GM12878 (cell line): ENCODE data around the gene TMEM30A. TPM values are rescaled to one million over a fixed set of nuclear protein-coding genes. Genes with fewer than 3 reads are reported as not detected.

Experiments
- ATAC-seq: fragments of 200-7000 bp; cut with Tn5 transposase; 3 replicates; pipeline ENCODE4 v1.9.1; 2020; ENCODE audit warnings: mild to moderate bottlenecking, moderate library complexity
- BruUV-seq: library from RNA; stranded (reverse); fragments of 400-500 nt; replicated peaks from 2 replicates; lab custom pipeline; 2021; lab: Mats Ljungman, UMichigan
- CTCF ChIA-PET: fragments of 300-600 bp; sonication (Branson Sonifier 250); formaldehyde crosslinking; extraction: SDS; loops from one replicate; lab custom pipeline; 2021; ENCODE audit warnings: inconsistent platforms; lab: Yijun Ruan, JAX
- POLR2A ChIA-PET: fragments of 350-600 bp; formaldehyde crosslinking; extraction: SDS; loops from one replicate; lab custom pipeline; 2021; ENCODE audit warnings: inconsistent platforms; lab: Charles Lee
- RAD21 ChIA-PET: fragments of 300-600 bp; sonication (Branson Sonifier 250); formaldehyde crosslinking; loops from one replicate; lab custom pipeline; 2023; ENCODE audit warnings: antibody characterized with exemption; ENCODE audit not compliant: unreplicated experiment; lab: Charles Lee
- SMC1A ChIA-PET: fragments of 300-600 bp; sonication (Branson Sonifier 250); formaldehyde crosslinking; loops from one replicate; lab custom pipeline; 2023; ENCODE audit not compliant: unreplicated experiment, uncharacterized antibody; lab: Charles Lee
- DNase-seq: peaks from one replicate; pipeline ENCODE4 v3.0.0-alpha.2; 2011; ENCODE audit warnings: low read depth, low spot score
- FAIRE-seq: peaks from 3 replicates; lab custom pipeline; 2011; peaks lifted over from hg19 to GRCh38; lab: Jason Lieb, UNC
- H2AFZ ChIP-seq: 2 replicates; pipeline ENCODE4 v1.6.0; 2011; ENCODE audit warnings: low read depth, low read length, control low read depth; ENCODE audit not compliant: control insufficient read depth
- H3K27ac ChIP-seq: 2 replicates; pipeline ENCODE4 v1.5.1; 2011; ENCODE audit warnings: control low read depth; ENCODE audit not compliant: control insufficient read depth, insufficient read depth
- H3K27me3 ChIP-seq, 2 experiments: replicated peaks in 1 of 2; 2 replicates each; pipeline versions ENCODE4 v1.6.0 to v1.6.1; 2011; ENCODE audit warnings: low read length in 1 of 2; ENCODE audit not compliant: control insufficient read depth in 2 of 2, insufficient read depth in 2 of 2
- H3K36me3 ChIP-seq, 2 experiments: 2 replicates each; pipeline ENCODE4 v1.5.1; 2011; ENCODE audit warnings: low read length in 1 of 2; ENCODE audit not compliant: control insufficient read depth in 2 of 2, insufficient read depth in 2 of 2
- H3K4me1 ChIP-seq: 2 replicates; pipeline ENCODE4 v1.6.1; 2011; ENCODE audit warnings: mild to moderate bottlenecking, low read length, moderate library complexity, mixed read lengths; ENCODE audit not compliant: control insufficient read depth, insufficient read depth
- H3K4me2 ChIP-seq: 2 replicates; pipeline ENCODE4 v1.6.0; 2011; ENCODE audit warnings: control low read depth; ENCODE audit not compliant: control insufficient read depth, insufficient read depth
- H3K4me3 ChIP-seq: fragments of 200-600 bp; sonication (generic); 2 replicates; pipeline ENCODE4 v1.5.1; 2016
- H3K79me2 ChIP-seq: 2 replicates; pipeline ENCODE4 v1.6.0; 2011; ENCODE audit warnings: low read length; ENCODE audit not compliant: control insufficient read depth, insufficient read depth
- H3K9ac ChIP-seq: 2 replicates; pipeline ENCODE4 v1.8.0; 2011; ENCODE audit warnings: low read length, control low read depth, mixed read lengths; ENCODE audit not compliant: control insufficient read depth, insufficient read depth
- H3K9me3 ChIP-seq: replicated peaks from 3 replicates; pipeline ENCODE4 v1.5.1; 2011; ENCODE audit warnings: mild to moderate bottlenecking, low read length; ENCODE audit not compliant: control insufficient read depth, insufficient read depth
- H4K20me1 ChIP-seq: 2 replicates; pipeline ENCODE4 v1.6.0; 2011; ENCODE audit not compliant: control insufficient read depth, insufficient read depth
- BRCA1 ChIP-seq: IDR thresholded peaks from 2 replicates; pipeline ENCODE4 v1.6.1; 2011; ENCODE audit warnings: low read depth, low read length, improper control_type of control experiment
- EGR1 ChIP-seq, 2 experiments: IDR thresholded peaks; 1 replicate in 1 of 2; 2 replicates in 1 of 2; pipeline ENCODE4 v1.6.1; 2011 to 2012; ENCODE audit warnings: low read depth in 2 of 2, low read length in 2 of 2, borderline replicate concordance in 1 of 2, mild to moderate bottlenecking in 1 of 2, moderate library complexity in 1 of 2
- HDGF ChIP-seq: fragments of 450-650 bp; IDR thresholded peaks from 2 replicates; pipeline ENCODE4 v1.6.1; 2016; ENCODE audit warnings: antibody characterized with exemption
- IKZF1 ChIP-seq: fragments of 450-650 bp; conservative IDR thresholded peaks from 2 replicates; pipeline ENCODE4 v1.6.1; 2017; ENCODE audit warnings: antibody characterized with exemption, mild to moderate bottlenecking
- KAT2A ChIP-seq: conservative IDR thresholded peaks from 2 replicates; pipeline ENCODE4 v1.6.1; 2011; ENCODE audit warnings: low read depth, low read length; ENCODE audit not compliant: control insufficient read depth
- NRF1 ChIP-seq: conservative IDR thresholded peaks from 2 replicates; pipeline ENCODE4 v1.6.1; 2011; ENCODE audit warnings: mild to moderate bottlenecking, low read depth, low read length, improper control_type of control experiment
- RCOR1 ChIP-seq: conservative IDR thresholded peaks from 2 replicates; pipeline ENCODE4 v1.6.1; 2012; ENCODE audit warnings: low read depth, low read length, improper control_type of control experiment
- SIN3A ChIP-seq: IDR thresholded peaks from 2 replicates; pipeline ENCODE4 v1.6.1; 2012; ENCODE audit warnings: low read depth, low read length, improper control_type of control experiment
- SREBF1 ChIP-seq: IDR thresholded peaks from 2 replicates; pipeline ENCODE4 v1.6.1; 2012; ENCODE audit warnings: mild to moderate bottlenecking, low read length
- ZNF24 ChIP-seq: fragments of 450-650 bp; IDR thresholded peaks from 2 replicates; pipeline ENCODE4 v1.6.1; 2017; ENCODE audit warnings: antibody characterized with exemption, mild to moderate bottlenecking
- WGBS: methylation state at CpG from one replicate; pipeline ENCODE4 v1.1.6; 2016; ENCODE audit warnings: low lambda C conversion rate; ENCODE audit not compliant: insufficient replicate concordance, insufficient coverage; ENCODE audit errors: missing lambda C conversion rate; 5-methylcytosine and 5-hydroxymethylcytosine counted together
- in situ Hi-C: fragments of 300-500 bp; cut with MboI; formaldehyde crosslinking; loops from 9 replicates; pipeline ENCODE4 v1.14.3; 2018; ENCODE audit warnings: mixed read lengths
- intact Hi-C: fragments of 100-400 bp; cut with micrococcal nuclease; formaldehyde crosslinking; loops from one replicate; pipeline ENCODE4 v1.14.2; 2022; ENCODE audit not compliant: unreplicated experiment
- polyA plus RNA-seq, 11 experiments: library from polyadenylated mRNA; depleted of rRNA in 4 of 11; unstranded in 6 of 11; stranded (reverse) in 5 of 11; fragments of >200 nt; fragmentation: Nextera tagmentation in 4 of 11; fragmentation: Illumina TruSeq in 1 of 11; extraction: Ambion mirVana in 4 of 11; extraction: Trizol in 1 of 11; gene quantifications; 1 replicate in 1 of 11; 2 replicates in 10 of 11; pipeline versions ENCODE4 v1.2.1 to v1.2.3, GENCODE V29; 2011 to 2016; ENCODE audit warnings: inconsistent platforms in 2 of 11, missing spikeins in 2 of 11, low read depth in 1 of 11
- total RNA-seq, 4 experiments: library from RNA; depleted of rRNA in 3 of 4; stranded (reverse); fragments of >200 nt in 3 of 4; fragmentation: Illumina TruSeq in 1 of 4; extraction: Trizol in 1 of 4; gene quantifications; 2 replicates each; pipeline versions ENCODE4 v1.2.1 to v1.2.3, GENCODE V29; 2013 to 2021
- TF ChIP-seq, protein P1 (sequence below): IDR thresholded peaks from 2 replicates; pipeline ENCODE4 v1.6.1; 2012; ENCODE audit warnings: low read depth, low read length, improper control_type of control experiment
- TF ChIP-seq, protein P2 (sequence below): fragments of 450-650 bp; IDR thresholded peaks from 2 replicates; pipeline ENCODE4 v1.6.1; 2017; ENCODE audit warnings: mild to moderate bottlenecking, low read depth, inconsistent platforms; ENCODE audit not compliant: poor library complexity, severe bottlenecking

TMEM30A gene
- total and polyA plus RNA-seq, 10 of the 15 experiments (the other 5 are each of a cell fraction or from before 2014, with no cell fraction given): 11.9 to 61.6 (median 43.2) TPM

DNA sequence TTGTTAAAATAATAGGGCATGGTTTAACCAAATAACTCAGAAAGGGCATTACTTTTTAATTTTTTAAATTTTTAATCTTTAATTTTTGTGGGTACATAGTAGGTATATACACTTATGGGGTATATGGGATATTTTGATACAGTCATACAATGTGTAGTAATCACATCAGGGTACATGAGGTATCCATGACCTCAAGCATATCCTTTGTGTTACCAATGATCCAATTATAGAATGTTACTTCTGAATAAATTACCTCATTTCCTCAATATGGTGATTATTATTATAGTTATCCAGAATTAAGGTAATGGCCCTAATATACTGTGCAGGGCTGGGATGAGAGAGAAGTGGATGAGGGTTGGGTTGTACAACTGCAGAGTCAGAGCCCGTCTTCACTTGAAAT is 45.1 kb upstream of the TMEM30A start:
- Histone ChIP-seq H3K4me3 (no peak overlapping the region), H3K4me2 (no peak overlapping the region), H3K79me2 (no peaks in the 10 kb centered on the region), H4K20me1 (no peaks in the 10 kb centered on the region), H3K9me3 (no peaks in the 10 kb centered on the region), H3K27me3 (no peaks in the 10 kb centered on the region; a peak in 1 of 4 replicates), H2AFZ (no peak overlapping the region), H3K27ac (no peak overlapping the region), H3K9ac (no peak overlapping the region)
- WGBS: 79% methylated on average over 1 of the region's 1 CpG
- intact Hi-C loops: no loop called here
- ChIA-PET POLR2A (interaction anchor here (0.8 kb wide), 1 partner anchor 19 kb away, joined by 6 read pairs; no protein-coding TSS in a partner anchor), SMC1A (interaction anchor here (1.0 to 1.2 kb wide), 3 partner anchors 8 to 116 kb away, joined by 3 read pairs; no protein-coding TSS in a partner anchor), RAD21 (no interaction called here)
- FAIRE-seq (no peak), ATAC-seq (no peak)
- BruUV-seq: no TSS peak
- in situ Hi-C loops: no loop called here
- TF ChIP-seq NRF1 (no peak), HDGF (no peak)
- TF ChIP-seq, all 136 proteins: peak for 0
- CTCF ChIA-PET: interaction anchor here (1.0 to 2.0 kb wide), 3 partner anchors 9 to 62 kb away, joined by 3 to 5 read pairs (median 3); no protein-coding TSS in a partner anchor
- no peaks in the 10 kb centered on the region for H3K36me3 ChIP-seq
- no peaks in the 10 kb centered on the region for H3K4me1 ChIP-seq
- no peak for DNase-seq

DNA sequence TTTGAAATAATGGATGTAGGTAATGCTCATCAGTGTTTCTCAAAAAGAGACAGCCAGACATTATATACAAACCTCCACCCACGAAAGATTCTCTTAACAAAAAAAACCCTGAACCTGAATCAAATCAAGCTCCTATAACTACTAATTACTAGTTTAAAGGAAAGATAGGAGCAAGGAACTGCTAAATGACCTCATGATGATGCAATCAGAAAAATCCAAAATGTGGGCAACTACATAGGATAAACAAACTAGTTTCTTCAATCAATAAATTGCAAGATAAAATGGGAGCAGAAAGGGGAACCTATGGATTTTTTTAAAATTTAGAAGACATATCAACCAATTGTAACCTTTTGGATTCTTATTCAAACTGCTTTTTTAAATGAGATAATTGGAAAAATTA is 43.2 kb upstream of the TMEM30A start:
- BruUV-seq: no TSS peak
- FAIRE-seq: no peak
- H3K4me2 ChIP-seq: no peak overlapping the region
- no peaks in the 10 kb centered on the region for H3K79me2 ChIP-seq
- ChIA-PET SMC1A (no interaction called here), RAD21 (no interaction called here), POLR2A (no interaction called here), CTCF (interaction anchor here (0.9 kb wide), 1 partner anchor 31 kb away, joined by 3 read pairs; no protein-coding TSS in a partner anchor)
- in situ Hi-C loops (no loop called here), intact Hi-C loops (no loop called here)
- H3K27me3 ChIP-seq: no peaks in the 10 kb centered on the region; a peak in 1 of 4 replicates
- H3K9ac ChIP-seq: no peak overlapping the region
- DNase-seq: no peak
- H4K20me1 ChIP-seq: no peaks in the 10 kb centered on the region
- H3K36me3 ChIP-seq: no peaks in the 10 kb centered on the region
- H3K27ac ChIP-seq: no peak overlapping the region
- H2AFZ ChIP-seq: no peak overlapping the region
- no peaks in the 10 kb centered on the region for H3K4me1 ChIP-seq
- no peak overlapping the region for H3K4me3 ChIP-seq
- no peak for ATAC-seq
- 0% methylated on average over 1 of the region's 1 CpG for WGBS
- H3K9me3 ChIP-seq: no peaks in the 10 kb centered on the region; the same call in 2 of the 3 replicates
- TF ChIP-seq RCOR1 (no peak), BRCA1 (no peak), KAT2A (no peak), EGR1 (IDR thresholded peaks at IDR 0.05; ENCODE audit: borderline replicate concordance in 1 of 2, low read depth in 2 of 2, low read length in 2 of 2) (no peak), IKZF1 (no peak), SREBF1 (no peak), SIN3A (no peak), ZNF24 (no peak)
- TF ChIP-seq, protein P1, sequence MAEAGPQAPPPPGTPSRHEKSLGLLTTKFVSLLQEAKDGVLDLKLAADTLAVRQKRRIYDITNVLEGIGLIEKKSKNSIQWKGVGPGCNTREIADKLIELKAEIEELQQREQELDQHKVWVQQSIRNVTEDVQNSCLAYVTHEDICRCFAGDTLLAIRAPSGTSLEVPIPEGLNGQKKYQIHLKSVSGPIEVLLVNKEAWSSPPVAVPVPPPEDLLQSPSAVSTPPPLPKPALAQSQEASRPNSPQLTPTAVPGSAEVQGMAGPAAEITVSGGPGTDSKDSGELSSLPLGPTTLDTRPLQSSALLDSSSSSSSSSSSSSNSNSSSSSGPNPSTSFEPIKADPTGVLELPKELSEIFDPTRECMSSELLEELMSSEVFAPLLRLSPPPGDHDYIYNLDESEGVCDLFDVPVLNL: no peak
- TF ChIP-seq, protein P2, sequence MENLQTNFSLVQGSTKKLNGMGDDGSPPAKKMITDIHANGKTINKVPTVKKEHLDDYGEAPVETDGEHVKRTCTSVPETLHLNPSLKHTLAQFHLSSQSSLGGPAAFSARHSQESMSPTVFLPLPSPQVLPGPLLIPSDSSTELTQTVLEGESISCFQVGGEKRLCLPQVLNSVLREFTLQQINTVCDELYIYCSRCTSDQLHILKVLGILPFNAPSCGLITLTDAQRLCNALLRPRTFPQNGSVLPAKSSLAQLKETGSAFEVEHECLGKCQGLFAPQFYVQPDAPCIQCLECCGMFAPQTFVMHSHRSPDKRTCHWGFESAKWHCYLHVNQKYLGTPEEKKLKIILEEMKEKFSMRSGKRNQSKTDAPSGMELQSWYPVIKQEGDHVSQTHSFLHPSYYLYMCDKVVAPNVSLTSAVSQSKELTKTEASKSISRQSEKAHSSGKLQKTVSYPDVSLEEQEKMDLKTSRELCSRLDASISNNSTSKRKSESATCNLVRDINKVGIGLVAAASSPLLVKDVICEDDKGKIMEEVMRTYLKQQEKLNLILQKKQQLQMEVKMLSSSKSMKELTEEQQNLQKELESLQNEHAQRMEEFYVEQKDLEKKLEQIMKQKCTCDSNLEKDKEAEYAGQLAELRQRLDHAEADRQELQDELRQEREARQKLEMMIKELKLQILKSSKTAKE: no peak
